GM18861 (cell line): ENCODE data around the gene PBXIP1.
"Not testable (repeated sequence)": the region's sequence is repeated elsewhere in the genome, so short reads cannot be mapped to it uniquely, and the experiment has no call there.

Source experiments
- ATAC-seq: cut with Tn5 transposase; IDR thresholded peaks from one replicate; pipeline ENCODE4 v1.9.1; 2021; ENCODE audit not compliant: unreplicated experiment

PBXIP1 gene

DNA sequence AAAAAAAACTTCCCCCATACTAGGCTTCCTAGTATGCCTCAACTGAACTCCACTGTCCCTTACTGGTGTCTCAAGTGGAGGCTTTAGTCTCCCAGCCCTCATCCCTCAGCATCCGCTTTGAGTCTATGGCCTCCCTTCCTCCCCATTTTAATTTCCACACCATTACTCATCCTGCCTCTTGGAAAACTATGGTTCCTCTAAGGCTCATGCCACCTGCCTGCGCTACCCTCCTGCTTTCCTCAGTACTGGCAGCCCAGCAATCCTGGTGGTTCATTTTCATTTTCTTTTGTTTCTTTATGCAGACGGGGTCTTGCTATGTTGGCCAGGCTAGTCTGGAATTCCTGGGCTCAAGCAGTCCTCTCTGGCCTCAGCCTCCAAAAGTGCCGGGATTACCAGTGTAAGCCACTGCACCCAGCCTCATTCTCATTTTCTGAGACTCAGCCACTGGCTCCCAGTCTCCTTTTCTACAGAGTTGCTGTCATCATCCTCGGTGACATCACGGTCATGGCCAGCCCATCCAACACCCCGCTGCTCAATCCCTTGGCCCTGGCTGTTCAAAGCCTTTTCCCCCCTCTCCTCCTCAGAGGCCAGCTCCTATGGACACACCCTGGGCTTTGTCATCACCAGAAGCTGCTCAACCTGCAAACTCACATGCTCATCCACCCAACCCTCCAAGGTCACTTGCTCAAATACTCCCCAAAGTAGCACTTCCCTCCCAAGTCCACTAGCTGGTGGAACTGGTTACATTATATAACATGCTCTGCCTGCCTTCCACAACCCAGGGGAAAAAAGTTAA is 17.1 kb downstream of the PBXIP1 start:
- ATAC-seq, result no peak

DNA sequence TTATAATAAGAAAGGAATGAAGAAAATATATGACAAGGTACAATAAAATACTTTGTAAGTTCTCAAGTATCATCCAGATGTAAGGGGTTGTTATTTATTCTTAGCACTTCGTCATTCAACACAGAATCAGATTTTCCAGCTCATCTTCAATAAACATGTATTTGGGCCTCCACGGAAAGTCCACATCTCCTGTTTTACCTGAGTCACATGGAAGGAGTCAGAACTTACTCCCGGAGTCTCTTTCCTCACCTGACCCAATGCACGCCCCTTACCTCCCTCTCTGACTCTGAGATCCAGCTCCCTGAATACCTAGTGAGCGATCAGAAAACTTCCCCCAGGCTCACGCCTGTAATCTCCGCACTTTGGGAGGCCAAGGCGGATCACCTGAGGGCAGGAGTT is 17.9 kb downstream of the PBXIP1 start:
- no peak for ATAC-seq

DNA sequence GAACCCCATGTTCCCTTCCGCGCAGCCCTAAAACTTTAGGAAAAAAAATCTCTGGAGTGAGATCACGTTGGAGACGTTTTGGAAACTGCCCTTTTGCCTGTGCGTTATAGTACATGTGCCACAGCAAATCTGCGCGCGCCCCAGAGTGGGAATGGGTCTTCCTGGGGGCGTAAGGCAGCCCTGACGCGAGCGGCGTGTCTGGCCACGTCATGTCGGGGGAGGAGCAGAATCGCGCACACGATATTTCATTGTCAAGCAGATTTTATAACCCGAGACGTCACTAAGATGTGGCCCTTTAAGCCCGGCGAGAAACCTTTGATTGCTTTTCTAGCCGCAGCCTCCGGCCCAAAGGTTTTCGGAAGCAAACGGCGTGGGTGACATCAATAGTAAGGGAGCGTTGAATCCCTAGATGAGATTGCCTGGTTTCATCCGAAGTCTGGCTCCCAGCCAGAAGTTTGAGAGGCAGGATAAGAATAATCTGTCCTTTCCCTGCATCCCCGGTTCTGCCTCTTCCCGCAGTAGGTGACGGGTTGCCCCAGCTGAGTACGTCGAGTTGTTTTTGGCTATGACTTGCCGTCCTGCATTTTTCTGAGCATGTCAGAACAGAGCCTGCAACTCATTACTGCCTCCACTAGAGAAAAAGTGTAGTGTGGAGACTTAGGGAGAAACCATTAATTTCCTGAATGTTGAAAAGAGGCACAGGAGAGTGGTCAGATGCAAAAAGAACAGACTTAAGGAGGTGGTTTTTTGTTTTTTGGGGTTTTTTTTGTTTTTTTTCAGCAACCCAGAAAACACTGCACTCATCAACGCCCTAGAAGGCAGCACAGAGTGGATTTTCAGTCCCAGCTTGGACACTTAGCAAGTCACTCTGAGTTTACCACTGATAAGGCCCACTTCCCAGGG is 18.6 kb downstream of the PBXIP1 start:
- ATAC-seq, result peak; percentile 38

DNA sequence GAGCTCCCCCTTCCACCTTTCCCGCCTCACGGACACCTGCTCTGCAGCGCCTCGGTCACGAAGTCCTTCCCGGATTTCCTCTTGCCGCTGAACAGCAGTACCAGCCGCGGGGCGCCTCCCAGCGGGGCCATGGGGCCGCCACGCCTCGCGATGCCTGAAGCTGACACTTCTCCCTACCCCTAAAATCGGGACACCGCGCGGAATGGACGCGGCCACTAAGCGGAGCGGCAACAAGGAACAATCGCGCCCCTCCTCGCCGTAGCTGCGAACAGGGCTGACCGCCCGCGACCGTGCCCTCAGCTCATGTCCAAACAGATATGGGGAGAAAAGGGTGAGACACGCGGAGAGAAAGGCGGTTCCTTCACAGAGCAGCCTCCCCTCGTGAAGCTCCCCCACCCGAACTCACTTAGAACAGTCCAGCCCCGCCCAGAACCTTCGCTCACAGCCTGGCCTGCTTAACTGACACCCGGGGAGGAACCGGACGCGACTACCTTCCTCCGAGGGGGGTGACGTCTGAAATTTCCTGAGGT is 19.3 kb downstream of the PBXIP1 start, which contains the start of gene PMVK:
TSS of gene PMVK (minus strand) at position 165 of the 530 bp plus-strand sequence. CDS start at position 131, 34 bp downstream.
- peak; percentile 34 for ATAC-seq

DNA sequence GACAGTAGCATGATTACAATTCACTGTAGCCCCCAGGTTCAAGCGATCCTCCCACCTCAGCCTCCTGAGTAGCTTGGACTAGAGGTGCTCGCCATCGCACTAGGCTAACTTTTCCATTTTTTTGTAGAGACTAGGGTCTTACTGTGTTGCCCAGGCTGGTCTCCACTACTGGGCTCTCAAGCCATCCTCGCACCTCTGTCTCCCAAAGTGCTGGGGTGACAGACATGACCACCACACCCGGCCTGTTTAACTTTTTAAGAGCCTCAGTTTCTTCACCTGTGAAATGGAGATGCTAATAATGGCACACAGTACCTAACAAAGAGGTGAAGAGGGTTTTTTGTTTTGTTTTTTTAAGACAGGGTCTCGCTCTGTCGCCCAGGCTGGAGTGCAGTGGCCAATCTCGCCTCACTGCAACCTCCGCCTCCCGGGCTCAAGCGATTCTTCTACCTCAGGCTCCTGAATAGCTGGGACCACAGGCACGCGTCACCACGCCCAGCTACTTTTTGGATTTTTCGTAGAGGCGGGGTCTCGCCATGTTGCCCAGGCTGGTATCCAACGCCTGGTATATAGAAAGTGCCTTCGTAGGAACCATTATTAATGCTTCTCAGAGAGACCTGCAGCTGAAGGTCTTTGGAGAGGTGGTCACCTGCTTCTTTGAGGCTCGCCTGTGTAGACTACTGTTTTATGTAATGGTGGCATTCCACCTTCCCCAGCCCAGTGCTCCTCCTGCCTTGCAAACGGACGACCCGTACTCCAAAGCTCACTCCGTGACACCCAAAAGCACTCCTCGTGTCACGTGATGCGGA is 19.9 kb downstream of the PBXIP1 start:
- ATAC-seq, result no peak

DNA sequence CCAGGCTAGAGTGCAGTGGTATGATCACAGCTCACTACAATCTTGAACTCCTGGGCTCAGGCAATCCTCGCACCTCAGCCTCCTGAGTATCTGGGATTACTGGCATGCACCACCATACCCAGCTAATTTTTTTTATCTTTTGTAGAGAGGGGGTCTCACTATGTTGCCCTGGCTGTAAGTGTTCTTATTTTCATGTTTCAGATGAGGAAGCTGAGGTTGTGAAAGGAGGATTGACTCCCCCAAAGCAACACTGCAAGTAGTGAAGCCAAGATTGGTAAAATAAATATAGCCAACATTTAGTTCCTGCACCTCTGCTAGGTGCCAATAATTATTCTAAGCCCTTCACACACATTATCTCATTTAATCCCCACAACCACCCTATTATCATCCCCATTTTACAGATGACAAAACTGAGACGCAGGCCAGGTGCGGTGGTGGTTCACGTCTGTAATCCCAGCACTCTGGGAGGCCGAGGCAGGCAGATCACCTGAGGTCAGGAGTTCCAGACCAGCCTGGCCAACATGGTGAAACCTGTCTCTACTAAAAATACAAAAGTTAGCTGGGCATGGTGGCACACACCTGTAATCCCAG is 21.4 kb downstream of the PBXIP1 start:
- no peak for ATAC-seq

DNA sequence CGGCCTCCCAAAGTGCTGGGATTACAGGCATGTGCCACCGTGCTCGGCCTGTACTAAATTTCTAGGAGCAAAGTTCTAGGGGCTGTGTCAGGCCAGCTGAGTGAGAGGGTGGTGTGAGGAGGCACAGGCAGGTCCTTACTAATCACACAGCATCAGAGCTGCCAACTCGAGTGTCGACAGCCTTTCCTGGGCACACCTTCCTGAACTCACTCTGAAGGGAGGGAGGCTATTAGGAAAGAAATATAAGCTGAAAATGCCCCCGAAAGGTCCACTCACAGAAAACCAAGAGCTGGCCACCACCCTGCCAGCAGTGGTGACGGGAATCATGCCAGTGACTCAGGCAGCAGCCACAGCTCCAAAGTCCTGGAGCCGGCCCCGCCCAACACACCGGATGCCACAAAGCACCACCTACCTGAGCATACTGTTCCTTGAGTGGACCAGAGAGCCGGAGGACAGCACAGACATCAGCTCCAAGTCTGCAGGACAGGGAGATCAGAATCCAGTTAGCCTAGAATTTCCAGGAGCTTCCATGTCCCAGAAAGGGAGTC is 23.9 kb downstream of the PBXIP1 start:
- no peak for ATAC-seq

DNA sequence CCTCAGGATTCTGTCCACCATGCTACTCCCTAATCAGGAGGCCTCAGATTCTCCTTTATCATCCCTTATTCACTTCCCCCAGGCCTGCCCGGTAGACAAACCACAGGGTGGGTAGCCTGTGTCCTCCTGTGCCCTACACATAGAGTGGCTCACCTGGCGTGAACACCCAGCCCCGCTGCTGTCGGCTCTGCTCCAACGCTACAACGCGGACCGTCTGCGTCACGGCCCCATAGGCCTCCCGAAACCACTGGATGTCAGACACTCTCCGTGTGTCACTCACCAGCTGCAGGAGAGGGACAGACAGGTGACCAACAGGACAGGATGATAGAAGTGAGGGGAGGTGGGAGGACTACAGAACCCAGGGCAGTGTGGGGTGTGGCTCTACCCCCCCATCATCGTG is 29.7 kb downstream of the PBXIP1 start:
- ATAC-seq, result no peak

DNA sequence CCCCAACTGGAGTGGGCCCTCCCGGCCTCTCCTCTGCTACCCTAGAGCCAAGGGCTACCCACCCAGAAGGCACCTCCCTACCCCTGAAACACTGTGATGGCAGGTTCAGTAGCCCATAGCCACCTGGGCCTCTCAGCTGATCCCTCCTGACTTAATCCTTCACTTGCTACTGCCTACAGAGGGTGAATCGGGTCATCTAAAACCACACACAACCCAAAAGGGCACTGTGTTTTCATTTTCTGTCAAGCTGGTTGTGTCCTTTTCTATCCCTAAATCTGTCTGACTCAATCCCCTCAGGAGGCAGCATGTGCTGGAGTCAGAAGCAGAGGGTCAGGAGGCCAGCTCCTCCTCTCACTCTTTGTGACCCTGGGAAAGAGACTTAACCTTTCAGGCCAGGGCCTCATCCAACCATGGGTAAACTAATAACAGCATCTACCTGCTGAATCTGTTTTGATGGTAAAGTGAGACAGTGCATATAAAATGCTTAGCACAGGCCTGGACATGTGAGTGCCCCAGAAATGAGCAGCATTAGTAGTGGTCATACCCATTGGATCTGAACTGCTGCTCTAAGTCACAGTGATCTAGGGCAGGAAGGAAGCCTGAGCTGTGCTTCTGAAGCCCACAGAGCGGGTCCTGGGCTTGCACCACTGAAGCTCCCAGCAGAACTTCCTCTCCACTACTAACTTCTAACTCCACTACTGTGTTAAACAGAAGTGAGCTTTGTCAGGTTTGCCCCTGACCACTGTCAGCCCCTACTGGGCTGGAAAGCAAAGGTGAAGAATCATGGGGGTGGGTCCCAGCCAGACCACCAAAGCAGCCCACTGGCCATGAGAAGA is 30.3 kb downstream of the PBXIP1 start:
- no peak for ATAC-seq

DNA sequence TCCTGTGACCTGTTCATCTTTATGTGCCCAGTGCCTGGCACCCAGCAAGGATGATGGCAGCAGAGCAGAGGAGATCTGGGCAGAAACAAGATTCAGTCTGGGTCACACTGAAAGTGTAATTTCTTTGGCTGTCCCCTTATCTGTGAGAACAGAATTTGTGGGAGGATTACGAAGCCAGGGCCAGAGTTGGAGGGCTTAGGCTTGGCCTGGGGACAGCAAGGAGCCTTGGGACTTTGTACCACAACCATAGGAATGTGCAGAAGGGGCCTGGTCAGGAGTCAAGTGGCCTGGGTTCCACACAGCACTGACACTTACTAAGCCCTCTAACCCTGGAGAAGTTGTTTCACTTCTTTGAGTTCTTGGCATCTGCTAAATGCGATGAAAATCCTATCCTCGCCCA is 32.2 kb downstream of the PBXIP1 start:
- ATAC-seq, result no peak

DNA sequence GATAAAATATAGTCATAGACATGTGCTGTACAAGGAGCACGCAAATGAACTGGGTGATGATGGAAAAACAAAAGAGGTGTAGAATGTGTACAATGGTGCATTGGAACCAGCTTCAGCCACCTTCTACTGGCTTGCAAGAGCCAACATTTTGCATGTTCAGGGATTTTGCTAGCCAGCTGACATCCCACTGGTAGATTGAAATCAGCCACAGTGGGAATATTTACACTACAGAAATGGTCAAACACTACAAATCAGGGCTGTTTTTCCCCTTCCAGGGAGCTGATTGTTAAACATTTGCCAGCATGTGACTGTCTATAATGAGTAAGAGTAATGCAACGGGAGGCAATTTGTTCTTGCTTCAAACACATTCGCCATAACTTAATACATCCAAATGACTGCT is 42.6 kb downstream of the PBXIP1 start:
- ATAC-seq, result no peak

DNA sequence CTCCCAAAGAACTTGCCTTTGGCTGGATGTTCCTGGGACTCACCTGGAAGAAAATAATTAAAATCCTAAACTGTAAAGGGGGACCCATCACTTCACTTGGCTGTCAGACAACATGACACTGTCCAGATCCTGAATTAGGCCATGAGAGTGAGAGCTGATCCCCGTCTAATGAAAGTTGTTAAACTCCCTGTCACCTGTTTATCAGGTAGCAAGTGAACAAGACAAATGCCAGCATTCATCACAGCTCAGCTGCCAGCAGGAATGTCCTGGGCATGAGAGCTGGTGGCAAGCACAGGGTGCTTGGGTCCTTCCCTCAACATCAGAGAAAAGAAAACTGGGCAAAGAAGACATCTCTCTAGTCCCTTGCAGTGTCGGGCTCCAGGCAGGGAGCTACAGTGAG is 43.1 kb downstream of the PBXIP1 start:
- no peak for ATAC-seq

DNA sequence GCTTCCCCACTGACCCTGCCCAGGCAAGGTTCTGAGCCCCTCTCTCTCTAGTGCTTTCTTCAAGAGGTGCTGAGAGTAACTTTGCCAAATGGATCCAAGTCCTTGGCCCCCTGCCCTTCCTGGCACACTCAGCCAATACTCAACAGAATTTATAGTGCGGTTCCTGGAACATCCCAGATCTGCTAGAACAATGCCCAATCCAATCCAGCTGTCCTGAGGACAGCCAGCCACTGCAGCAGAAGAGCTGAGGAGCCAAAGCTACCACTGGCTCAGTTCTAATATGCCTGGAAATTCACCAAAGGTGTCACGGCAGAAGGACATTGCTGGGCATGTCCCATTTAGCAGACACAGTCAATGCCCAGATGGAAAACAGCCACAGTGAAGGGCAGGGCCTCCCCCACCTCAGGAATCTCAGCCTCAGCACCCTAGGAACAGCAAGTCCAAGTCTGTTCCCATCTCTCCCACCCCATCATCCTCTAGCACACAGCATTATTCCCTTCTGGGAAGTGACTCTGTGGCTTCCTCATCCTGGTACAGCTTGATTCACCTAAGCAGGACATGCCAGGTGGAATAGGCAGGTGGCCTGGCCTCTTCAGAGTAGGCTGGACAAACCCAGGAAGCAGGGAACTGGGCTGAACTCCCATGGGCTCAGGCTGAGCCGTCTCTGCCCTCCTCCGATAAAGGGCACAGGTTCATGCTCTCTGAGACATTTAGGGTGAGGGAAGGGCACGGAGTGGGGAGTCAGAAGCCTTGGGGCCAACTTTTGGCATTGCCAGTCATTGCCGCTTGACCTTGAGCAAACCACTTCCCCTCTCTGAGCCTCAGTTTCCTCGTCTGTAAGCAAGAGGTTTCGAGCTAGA is 44.0 kb downstream of the PBXIP1 start:
- no peak for ATAC-seq

DNA sequence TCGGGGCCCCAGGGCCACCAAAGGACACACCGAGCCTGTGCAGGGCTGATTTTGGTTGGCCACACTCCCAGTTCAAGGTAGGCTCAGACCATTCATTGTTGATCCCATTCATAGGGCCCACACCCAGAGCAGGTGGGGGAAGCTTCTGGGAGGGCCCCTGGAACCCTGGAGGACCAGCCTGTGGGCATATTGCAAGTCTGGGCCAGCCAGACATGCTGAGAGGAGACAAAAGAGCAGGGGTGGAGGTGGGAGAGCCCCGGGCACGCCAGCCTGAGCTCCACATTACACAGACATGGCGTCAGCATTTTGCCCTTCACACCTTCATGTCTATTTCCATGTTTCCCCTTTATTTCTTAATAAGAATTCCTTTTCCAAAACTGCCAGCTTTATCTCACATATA is 45.0 kb downstream of the PBXIP1 start:
- no peak for ATAC-seq

DNA sequence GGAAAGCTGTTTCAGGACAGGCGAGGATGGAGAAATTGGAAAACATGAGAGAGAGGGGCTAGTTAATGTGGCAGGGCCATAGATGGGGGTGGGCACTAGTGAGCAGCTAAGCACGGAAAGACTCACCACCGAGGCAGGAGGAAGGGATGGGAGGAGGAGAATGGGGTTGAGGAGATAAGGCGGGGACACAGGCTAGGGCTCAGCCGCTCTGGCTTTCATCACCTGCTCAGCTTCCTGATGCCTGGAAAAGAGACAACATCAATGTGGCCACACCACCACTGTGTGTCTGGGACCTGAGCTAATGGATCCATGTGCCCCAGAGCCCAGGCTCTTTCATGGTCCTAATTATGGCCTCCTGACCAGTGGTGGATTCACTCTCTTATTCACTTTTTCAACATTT is 47.0 kb downstream of the PBXIP1 start:
- ATAC-seq, result no peak

DNA sequence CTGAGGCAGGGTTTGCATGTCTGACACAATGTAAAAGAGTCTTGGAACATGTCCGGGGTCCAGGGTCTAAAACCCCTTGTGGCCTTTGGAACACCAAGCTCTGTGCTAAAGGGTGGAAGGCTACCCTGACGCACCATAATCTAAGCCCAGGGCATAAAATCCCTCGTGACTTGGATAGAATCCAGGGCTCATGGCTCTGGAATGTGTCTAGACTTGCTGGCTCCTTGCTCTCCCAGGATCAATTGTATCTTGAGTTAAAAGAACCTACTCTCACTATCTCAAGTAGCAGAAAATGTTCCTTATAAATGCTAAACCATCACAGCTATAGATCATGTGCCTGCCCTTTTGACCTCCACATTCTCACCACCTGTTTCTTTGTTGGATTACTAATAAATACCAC is 47.8 kb downstream of the PBXIP1 start:
- ATAC-seq, result not testable (repeated sequence)

DNA sequence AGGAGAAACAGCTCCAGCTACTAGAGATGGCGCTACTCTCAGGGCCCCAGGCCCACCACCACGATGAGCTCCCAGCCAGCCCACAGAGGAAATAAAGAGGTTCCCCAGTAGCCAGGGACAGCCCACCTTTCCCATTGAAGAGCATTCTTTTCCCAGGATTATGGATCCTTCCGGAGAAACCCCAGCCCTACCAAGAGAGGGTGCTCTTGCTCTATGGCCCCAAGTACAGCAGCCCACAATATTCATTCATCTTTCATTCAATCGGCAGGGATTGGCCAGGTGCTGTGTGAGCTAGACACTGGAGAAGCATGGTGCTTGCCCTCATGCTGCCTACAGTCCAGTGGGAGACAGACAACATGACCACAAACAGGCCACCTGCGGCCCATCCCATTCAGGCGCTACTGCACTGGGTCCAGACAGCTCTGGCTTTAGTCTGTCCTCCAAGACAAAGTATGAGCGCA is 49.2 kb downstream of the PBXIP1 start:
- ATAC-seq, result no peak

DNA sequence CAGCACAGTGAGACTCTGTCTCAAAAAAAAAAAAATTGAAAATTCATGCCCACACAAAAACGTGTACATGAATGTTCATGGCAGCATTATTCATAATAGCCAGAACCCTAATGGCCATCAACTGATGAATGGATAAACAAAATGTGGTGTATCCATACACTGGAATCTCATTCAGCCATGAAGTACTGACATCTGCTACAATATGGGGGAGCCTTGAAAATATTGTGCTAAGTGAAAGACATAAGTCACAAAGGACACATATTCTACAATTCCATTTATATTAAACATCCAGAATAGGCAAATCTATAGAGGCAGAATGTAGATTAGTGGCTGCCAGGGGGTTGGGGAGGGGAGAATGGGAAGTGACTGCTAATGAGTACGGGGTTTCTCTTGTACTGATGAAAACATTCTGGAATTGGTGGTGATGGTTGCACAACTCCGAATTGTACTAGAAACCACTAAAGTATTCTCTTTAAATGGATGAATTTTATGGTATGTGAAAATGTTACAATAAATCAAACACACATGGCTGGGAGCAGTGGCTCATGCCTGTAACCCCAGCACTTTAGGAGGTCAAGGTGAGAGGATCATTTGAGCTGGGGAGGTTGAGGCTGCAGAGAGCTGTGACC is 52.8 kb downstream of the PBXIP1 start:
- no peak for ATAC-seq
